ENCODE measurements around the gene AIFM3.

Gene AIFM3

DNA sequence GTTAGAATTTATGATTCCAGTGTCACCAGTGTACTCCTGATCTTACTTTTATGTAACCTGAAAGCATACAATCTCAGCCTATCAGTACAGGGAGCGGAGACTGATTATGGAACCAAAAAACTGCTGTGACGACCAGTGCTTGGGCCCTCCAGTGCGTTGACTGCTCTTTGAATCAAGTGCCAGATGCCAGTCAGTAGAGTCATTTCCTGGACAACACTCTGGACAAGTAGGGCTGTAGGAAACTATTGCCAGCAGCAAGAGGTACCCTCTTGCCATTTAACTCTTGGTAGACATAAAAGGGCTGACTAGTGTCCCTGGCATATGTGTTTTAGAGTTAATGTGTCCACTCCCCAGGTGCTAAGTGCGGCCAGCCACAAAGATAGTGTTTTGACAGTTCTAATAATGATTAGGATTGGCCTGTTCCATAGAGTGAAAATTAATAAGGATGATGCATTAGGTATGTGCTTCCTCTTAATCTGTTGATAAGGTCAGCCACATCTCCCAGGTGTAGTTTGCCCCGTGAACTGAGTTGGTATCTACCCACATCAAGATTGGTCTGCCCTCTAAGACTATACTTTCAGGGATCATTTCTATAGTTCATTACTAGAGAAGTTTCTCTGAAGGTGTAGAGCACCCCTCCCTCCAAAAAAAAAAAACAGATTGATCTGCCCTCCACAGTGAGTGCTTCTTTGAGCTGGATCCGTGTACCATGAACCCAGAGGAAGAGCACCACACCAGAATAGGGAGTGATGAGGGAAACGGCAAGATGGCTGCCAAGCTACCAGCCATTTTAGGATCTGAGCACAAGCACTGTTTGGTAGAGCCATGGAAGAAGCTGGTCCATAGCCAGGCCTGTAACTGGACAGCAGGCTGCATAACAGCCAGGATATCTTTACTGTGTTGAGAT is 20.7 kb upstream of the AIFM3 start:
- Histone ChIP-seq H3K9me3 (no peaks in the 10 kb centered on the region), H3K36me3 (peaks cover 12 to 26% (median 16%) of the 10 kb centered on the region in 3 donors), H3K27ac (no peak overlapping the region), H3K27me3 (no peaks in the 10 kb centered on the region), H3K4me1 (peaks cover 0 to 38% (median 10%) of the 10 kb centered on the region in 4 donors), H3K4me3 (no peak overlapping the region)
- intact Hi-C loops (cut with DNase I; ENCODE audit: low total_unique reads) = no loop called here
- TF ChIP-seq, protein P1, sequence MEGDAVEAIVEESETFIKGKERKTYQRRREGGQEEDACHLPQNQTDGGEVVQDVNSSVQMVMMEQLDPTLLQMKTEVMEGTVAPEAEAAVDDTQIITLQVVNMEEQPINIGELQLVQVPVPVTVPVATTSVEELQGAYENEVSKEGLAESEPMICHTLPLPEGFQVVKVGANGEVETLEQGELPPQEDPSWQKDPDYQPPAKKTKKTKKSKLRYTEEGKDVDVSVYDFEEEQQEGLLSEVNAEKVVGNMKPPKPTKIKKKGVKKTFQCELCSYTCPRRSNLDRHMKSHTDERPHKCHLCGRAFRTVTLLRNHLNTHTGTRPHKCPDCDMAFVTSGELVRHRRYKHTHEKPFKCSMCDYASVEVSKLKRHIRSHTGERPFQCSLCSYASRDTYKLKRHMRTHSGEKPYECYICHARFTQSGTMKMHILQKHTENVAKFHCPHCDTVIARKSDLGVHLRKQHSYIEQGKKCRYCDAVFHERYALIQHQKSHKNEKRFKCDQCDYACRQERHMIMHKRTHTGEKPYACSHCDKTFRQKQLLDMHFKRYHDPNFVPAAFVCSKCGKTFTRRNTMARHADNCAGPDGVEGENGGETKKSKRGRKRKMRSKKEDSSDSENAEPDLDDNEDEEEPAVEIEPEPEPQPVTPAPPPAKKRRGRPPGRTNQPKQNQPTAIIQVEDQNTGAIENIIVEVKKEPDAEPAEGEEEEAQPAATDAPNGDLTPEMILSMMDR (IDR thresholded peaks at IDR 0.05) = no peak
- DNase-seq = no peak

GRCh38 chr22:20946991-20947390 is 20.1 kb upstream of the AIFM3 start:
- no peaks in the 10 kb centered on the region for H3K9me3 ChIP-seq
- peaks cover 15 to 33% (median 20%) of the 10 kb centered on the region in 3 donors for H3K36me3 ChIP-seq
- TF ChIP-seq, protein P1 (IDR thresholded peaks at IDR 0.05) = no peak
- peaks cover 0 to 33% (median 10%) of the 10 kb centered on the region in 4 donors for H3K4me1 ChIP-seq
- intact Hi-C loops (cut with DNase I; ENCODE audit: low total_unique reads) = no loop called here
- no peak for DNase-seq
- no peaks in the 10 kb centered on the region for H3K27me3 ChIP-seq
- no peak overlapping the region for H3K27ac ChIP-seq
- no peak overlapping the region for H3K4me3 ChIP-seq

DNA sequence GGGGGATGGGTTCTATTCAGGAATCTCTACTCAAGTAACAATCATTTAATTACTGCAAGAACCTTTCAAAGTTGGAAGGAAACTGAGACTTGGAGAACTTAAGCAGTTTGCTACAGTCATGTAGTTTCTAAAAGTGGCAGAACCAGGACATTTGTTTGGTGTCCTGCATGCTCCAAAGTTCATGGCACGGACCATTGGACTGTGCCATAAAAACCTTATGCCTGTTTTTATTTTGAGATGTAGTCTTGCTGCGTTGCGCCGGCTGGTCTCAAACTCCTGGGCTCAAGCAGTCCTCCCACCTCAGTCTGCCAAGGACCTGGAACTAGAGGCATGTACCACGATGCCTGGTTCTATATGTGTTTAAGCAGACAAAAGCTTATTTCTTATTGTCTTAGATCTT is 18.6 kb upstream of the AIFM3 start:
- TF ChIP-seq, protein P1 (IDR thresholded peaks at IDR 0.05) = no peak
- intact Hi-C loops (cut with DNase I; ENCODE audit: low total_unique reads) = no loop called here
- Histone ChIP-seq H3K9me3 (no peaks in the 10 kb centered on the region), H3K4me3 (no peak overlapping the region), H3K4me1 (peaks cover 0 to 30% (median 7%) of the 10 kb centered on the region in 4 donors), H3K27me3 (no peaks in the 10 kb centered on the region), H3K36me3 (peaks cover 25 to 47% (median 28%) of the 10 kb centered on the region in 3 donors), H3K27ac (no peak overlapping the region)
- no peak for DNase-seq

DNA sequence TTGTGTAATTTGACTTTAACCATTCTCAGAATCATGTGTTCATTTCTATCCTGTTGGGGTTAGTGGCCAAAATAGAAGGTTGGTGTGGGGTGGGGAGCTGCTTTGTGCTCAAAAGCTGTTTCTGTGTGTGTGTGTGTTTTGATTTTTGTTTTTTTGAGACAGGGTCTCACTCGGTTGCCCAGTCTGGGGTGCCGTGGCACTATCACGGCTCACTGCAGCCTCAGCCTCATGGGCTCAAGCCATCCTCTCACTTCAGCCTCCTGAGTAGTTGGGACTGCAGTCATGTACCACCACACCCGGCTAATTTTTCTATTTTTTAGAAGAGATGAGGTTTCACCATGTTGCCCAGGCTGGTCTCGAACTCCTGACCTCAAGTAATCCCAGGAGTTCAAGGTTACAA is 18.1 kb upstream of the AIFM3 start:
- peaks cover 25 to 50% (median 33%) of the 10 kb centered on the region in 3 donors for H3K36me3 ChIP-seq
- no peak for DNase-seq
- intact Hi-C loops (cut with DNase I; ENCODE audit: low total_unique reads) = no loop called here

GRCh38 chr22:20949698-20950183 is 17.3 kb upstream of the AIFM3 start:
- DNase-seq = no peak
- intact Hi-C loops (cut with DNase I; ENCODE audit: low total_unique reads) = no loop called here
- H3K4me1 ChIP-seq = peaks cover 0 to 23% (median 6%) of the 10 kb centered on the region in 4 donors

More for the DNA sequence above, 18.1 kb upstream of the AIFM3 start:
- H3K27ac ChIP-seq = no peak overlapping the region
- no peak overlapping the region for H3K4me3 ChIP-seq
- TF ChIP-seq, protein P1 (IDR thresholded peaks at IDR 0.05) = no peak
- no peaks in the 10 kb centered on the region for H3K9me3 ChIP-seq
- H3K4me1 ChIP-seq = peaks cover 0 to 30% (median 7%) of the 10 kb centered on the region in 4 donors
- H3K27me3 ChIP-seq = no peaks in the 10 kb centered on the region

More at GRCh38 chr22:20949698-20950183, 17.3 kb upstream of the AIFM3 start:
- Histone ChIP-seq H3K4me3 (no peak overlapping the region), H3K27ac (no peak overlapping the region), H3K9me3 (no peaks in the 10 kb centered on the region), H3K27me3 (no peaks in the 10 kb centered on the region), H3K36me3 (peaks cover 25 to 50% (median 33%) of the 10 kb centered on the region in 3 donors)
- TF ChIP-seq, protein P1 (IDR thresholded peaks at IDR 0.05) = no peak
